GM23338 (cell line): ENCODE measurements around the gene FES. TPM values are rescaled to one million over a fixed set of nuclear protein-coding genes. Genes with fewer than 3 reads are reported as not detected.

ENCODE experiments used
- ATAC-seq: fragments of 200-7000 bp; cut with Tn5 transposase; 3 replicates; pipeline ENCODE4 v1.9.1; 2020
- DNase-seq: peaks from one replicate; pipeline ENCODE4 v3.0.0-alpha.2; 2015; ENCODE audit warnings: low spot score
- H2AFZ ChIP-seq: fragments of 200-600 bp; sonication (generic); 2 replicates; pipeline ENCODE4 v1.8.0; 2016; ENCODE audit warnings: antibody characterized with exemption, mild to moderate bottlenecking, moderate library complexity
- H3F3A ChIP-seq: fragments of 200-600 bp; sonication (generic); replicated peaks from 2 replicates; pipeline ENCODE4 v1.8.0; 2017; ENCODE audit warnings: antibody characterized with exemption, mixed run types, low read depth
- H3K27ac ChIP-seq: fragments of 200-600 bp; sonication (generic); 2 replicates; pipeline ENCODE4 v1.6.1; 2016; ENCODE audit warnings: low read depth
- H3K27me3 ChIP-seq: fragments of 200-600 bp; sonication (generic); 2 replicates; pipeline ENCODE4 v1.8.0; 2016; ENCODE audit warnings: mild to moderate bottlenecking, mixed run types, moderate library complexity; ENCODE audit not compliant: insufficient read depth
- H3K36me3 ChIP-seq: fragments of 200-600 bp; sonication (generic); 2 replicates; pipeline ENCODE4 v1.8.0; 2016; ENCODE audit warnings: mild to moderate bottlenecking; ENCODE audit not compliant: insufficient read depth
- H3K4me1 ChIP-seq: fragments of 200-600 bp; sonication (generic); 2 replicates; pipeline ENCODE4 v1.8.0; 2016; ENCODE audit warnings: mild to moderate bottlenecking, moderate library complexity; ENCODE audit not compliant: insufficient read depth
- H3K4me2 ChIP-seq: fragments of 200-600 bp; sonication (generic); 2 replicates; pipeline ENCODE4 v1.7.1; 2017; ENCODE audit warnings: mixed run types
- H3K4me3 ChIP-seq: fragments of 200-600 bp; sonication (generic); 2 replicates; pipeline ENCODE4 v1.6.1; 2016; ENCODE audit warnings: mixed run types
- H3K79me2 ChIP-seq: fragments of 200-600 bp; sonication (generic); replicated peaks from 2 replicates; pipeline ENCODE4 v1.8.0; 2017; ENCODE audit warnings: mild to moderate bottlenecking; ENCODE audit not compliant: insufficient read depth
- H3K9me2 ChIP-seq: fragments of 200-600 bp; sonication (generic); 2 replicates; pipeline ENCODE4 v1.8.0; 2017; ENCODE audit not compliant: insufficient read depth
- H4K20me1 ChIP-seq: fragments of 200-600 bp; sonication (generic); replicated peaks from 2 replicates; pipeline ENCODE4 v1.8.0; 2017; ENCODE audit warnings: mild to moderate bottlenecking; ENCODE audit not compliant: insufficient read depth
- H3K27ac Mint-ChIP-seq: 2 replicates; pipeline ENCODE4 v1.8.0; 2020; ENCODE audit warnings: inconsistent platforms, mild to moderate bottlenecking, moderate library complexity, mixed read lengths
- H3K27me3 Mint-ChIP-seq: 3 replicates; pipeline ENCODE4 v1.8.0; 2022; ENCODE audit warnings: low read depth, mild to moderate bottlenecking, moderate library complexity, mixed read lengths, inconsistent platforms; ENCODE audit not compliant: insufficient read depth, poor library complexity
- H3K36me3 Mint-ChIP-seq: 3 replicates; pipeline ENCODE4 v1.8.0; 2021; ENCODE audit warnings: low read depth, mild to moderate bottlenecking, inconsistent platforms, moderate library complexity, mixed read lengths
- H3K4me1 Mint-ChIP-seq: 3 replicates; pipeline ENCODE4 v1.8.0; 2020; ENCODE audit warnings: mild to moderate bottlenecking, inconsistent platforms, mixed read lengths
- H3K4me3 Mint-ChIP-seq: 3 replicates; pipeline ENCODE4 v1.8.0; 2021; ENCODE audit warnings: moderate library complexity, mild to moderate bottlenecking, inconsistent platforms, mixed read lengths
- H3K9me3 Mint-ChIP-seq: 3 replicates; pipeline ENCODE4 v1.8.0; 2020; ENCODE audit warnings: moderate library complexity, mild to moderate bottlenecking, inconsistent platforms, mixed read lengths
- CREB1 ChIP-seq: fragments of 250-450 bp; sonication (Bioruptor Pico); IDR thresholded peaks from 2 replicates; pipeline ENCODE4 v1.5.0; 2020; ENCODE audit warnings: low read depth, mild to moderate bottlenecking, moderate library complexity
- EZH2 ChIP-seq: fragments of 200-600 bp; sonication (generic); IDR thresholded peaks from one replicate; pipeline ENCODE4 v1.8.0; 2017; ENCODE audit warnings: antibody characterized with exemption, mild to moderate bottlenecking, low read depth; ENCODE audit not compliant: unreplicated experiment
- EZH2phosphoT487 ChIP-seq: fragments of 200-600 bp; sonication (generic); IDR thresholded peaks from one replicate; pipeline ENCODE4 v1.8.1; 2018; ENCODE audit warnings: antibody characterized with exemption; ENCODE audit not compliant: unreplicated experiment
- polyA plus RNA-seq: library from polyadenylated mRNA; unstranded; fragments of >200 nt; fragmentation: Nextera tagmentation; extraction: Ambion mirVana; gene quantifications from 2 replicates; pipeline ENCODE4 v1.2.1, GENCODE V29; 2016
- total RNA-seq: library from RNA; depleted of rRNA; stranded (reverse); fragments of >200 nt; shearing (Covaris generic); gene quantifications from 2 replicates; pipeline ENCODE4 v1.2.3, GENCODE V29; 2014
- TF ChIP-seq, protein P1 (sequence below): fragments of 250-450 bp; sonication (Bioruptor Pico); IDR thresholded peaks from 2 replicates; pipeline ENCODE4 v1.5.0; 2020; ENCODE audit warnings: mild to moderate bottlenecking, moderate library complexity

FES gene
- total and polyA plus RNA-seq, 2 experiments from 2014 or later: 2.7 to 14.4 TPM

DNA sequence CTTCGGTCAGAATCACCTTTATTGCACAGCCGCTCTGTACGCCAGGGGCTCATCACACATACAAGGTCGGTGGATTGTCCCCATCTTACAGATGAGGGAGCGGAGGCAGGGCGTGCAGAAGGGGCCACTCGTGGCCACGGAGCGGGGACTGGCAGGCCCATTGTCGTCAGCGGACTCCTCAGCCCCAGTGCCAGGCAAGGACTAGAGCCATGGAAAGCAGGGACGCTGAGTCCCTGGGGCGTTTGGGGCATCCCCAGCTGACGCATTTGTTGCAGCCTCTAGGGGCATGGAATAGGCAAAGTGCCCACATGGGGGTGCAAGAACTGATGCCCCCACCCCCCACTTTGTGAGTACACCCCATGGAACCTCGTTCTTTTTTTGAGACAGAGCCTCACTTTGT lies 45.8 kb upstream of the FES start:
- peak overlapping the region; percentile 69; the same call in 1 of the 2 replicates for H3K4me2 ChIP-seq
- Mint-ChIP-seq H3K27me3 (peaks cover 21% of the 10 kb centered on the region), H3K27ac (no peak overlapping the region), H3K36me3 (no peaks in the 10 kb centered on the region), H3K9me3 (no peaks in the 10 kb centered on the region), H3K4me1 (peaks cover 50% of the 10 kb centered on the region), H3K4me3 (no peak overlapping the region)
- H3K36me3 ChIP-seq: no peaks in the 10 kb centered on the region
- H2AFZ ChIP-seq: peak overlapping the region; percentile 52; the same call in 1 of the 2 replicates
- no peak overlapping the region for H3K4me3 ChIP-seq
- DNase-seq: no peak
- peaks cover 35% of the 10 kb centered on the region for H3K4me1 ChIP-seq
- H3K27me3 ChIP-seq: no peaks in the 10 kb centered on the region
- no peaks in the 10 kb centered on the region for H4K20me1 ChIP-seq
- peaks cover 19% of the 10 kb centered on the region; the same call in 1 of the 2 replicates for H3F3A ChIP-seq
- H3K27ac ChIP-seq: no peak overlapping the region
- no peak for TF ChIP-seq EZH2phosphoT487
- no peak for ATAC-seq
- H3K79me2 ChIP-seq: no peaks in the 10 kb centered on the region
- H3K9me2 ChIP-seq: no peaks in the 10 kb centered on the region

DNA sequence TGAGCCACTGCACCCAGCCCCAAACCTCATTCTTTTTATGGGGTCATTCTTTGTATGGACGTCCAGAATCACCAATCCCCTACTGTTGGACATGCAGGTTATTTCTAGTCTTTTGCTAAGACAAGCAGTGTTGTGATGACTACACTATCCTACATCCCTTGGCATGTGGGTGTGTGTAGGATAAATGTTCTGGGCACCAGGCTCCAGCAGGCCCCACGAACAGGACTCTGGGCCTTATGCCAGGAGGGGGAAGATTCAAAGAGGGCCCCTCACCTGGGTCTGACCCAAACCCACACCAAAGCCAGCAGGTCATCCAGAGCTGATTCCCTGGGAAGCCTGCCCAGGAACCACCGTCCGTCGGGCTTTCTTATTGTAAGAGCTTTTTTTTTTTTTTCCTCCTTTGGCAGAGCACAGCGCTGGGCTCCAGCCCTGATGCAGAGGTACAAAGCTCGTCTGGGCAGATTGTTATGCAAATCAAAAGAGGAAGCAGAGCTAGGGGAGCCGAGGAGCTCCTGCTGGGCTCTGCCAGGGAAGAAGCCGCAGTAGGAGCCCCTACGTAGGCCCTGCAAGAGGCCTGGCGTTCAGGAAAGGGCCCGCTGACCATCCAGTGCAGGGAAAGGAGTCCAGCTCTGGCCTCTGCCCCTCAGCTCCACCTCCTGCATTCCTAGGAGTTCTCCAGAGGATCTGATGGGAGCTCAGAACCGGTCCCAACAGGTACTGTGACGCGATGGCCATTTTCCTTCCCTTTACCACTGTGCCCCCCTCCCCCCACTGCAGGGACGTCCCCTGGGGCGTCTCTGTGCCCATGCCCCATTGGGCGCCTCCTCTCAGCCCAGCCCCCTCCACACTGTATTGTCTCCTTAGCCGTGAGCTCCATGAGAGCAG lies 44.9 kb upstream of the FES start:
- Histone ChIP-seq H4K20me1 (no peaks in the 10 kb centered on the region), H3K27me3 (no peaks in the 10 kb centered on the region), H3F3A (peaks cover 19% of the 10 kb centered on the region; the same call in 1 of the 2 replicates), H3K36me3 (no peaks in the 10 kb centered on the region), H3K9me2 (no peaks in the 10 kb centered on the region), H3K79me2 (no peaks in the 10 kb centered on the region), H2AFZ (peak overlapping the region; percentile 14), H3K4me3 (peak overlapping the region; percentile 35; the same call in 1 of the 2 replicates), H3K27ac (peak overlapping the region; percentile 88), H3K4me1 (peaks cover 35% of the 10 kb centered on the region), H3K4me2 (peak overlapping the region; percentile 69)
- DNase-seq (peak; percentile 94), ATAC-seq (peak; percentile 92)
- Mint-ChIP-seq H3K36me3 (no peaks in the 10 kb centered on the region), H3K4me1 (peaks cover 47% of the 10 kb centered on the region), H3K4me3 (peak overlapping the region; percentile 24; the same call in 1 of the 3 replicates), H3K27me3 (peaks cover 21% of the 10 kb centered on the region), H3K9me3 (no peaks in the 10 kb centered on the region), H3K27ac (peak overlapping the region; percentile 90)
- TF ChIP-seq CREB1 (CRISPR knock-in tag): peak; percentile 74
- TF ChIP-seq, protein P1, sequence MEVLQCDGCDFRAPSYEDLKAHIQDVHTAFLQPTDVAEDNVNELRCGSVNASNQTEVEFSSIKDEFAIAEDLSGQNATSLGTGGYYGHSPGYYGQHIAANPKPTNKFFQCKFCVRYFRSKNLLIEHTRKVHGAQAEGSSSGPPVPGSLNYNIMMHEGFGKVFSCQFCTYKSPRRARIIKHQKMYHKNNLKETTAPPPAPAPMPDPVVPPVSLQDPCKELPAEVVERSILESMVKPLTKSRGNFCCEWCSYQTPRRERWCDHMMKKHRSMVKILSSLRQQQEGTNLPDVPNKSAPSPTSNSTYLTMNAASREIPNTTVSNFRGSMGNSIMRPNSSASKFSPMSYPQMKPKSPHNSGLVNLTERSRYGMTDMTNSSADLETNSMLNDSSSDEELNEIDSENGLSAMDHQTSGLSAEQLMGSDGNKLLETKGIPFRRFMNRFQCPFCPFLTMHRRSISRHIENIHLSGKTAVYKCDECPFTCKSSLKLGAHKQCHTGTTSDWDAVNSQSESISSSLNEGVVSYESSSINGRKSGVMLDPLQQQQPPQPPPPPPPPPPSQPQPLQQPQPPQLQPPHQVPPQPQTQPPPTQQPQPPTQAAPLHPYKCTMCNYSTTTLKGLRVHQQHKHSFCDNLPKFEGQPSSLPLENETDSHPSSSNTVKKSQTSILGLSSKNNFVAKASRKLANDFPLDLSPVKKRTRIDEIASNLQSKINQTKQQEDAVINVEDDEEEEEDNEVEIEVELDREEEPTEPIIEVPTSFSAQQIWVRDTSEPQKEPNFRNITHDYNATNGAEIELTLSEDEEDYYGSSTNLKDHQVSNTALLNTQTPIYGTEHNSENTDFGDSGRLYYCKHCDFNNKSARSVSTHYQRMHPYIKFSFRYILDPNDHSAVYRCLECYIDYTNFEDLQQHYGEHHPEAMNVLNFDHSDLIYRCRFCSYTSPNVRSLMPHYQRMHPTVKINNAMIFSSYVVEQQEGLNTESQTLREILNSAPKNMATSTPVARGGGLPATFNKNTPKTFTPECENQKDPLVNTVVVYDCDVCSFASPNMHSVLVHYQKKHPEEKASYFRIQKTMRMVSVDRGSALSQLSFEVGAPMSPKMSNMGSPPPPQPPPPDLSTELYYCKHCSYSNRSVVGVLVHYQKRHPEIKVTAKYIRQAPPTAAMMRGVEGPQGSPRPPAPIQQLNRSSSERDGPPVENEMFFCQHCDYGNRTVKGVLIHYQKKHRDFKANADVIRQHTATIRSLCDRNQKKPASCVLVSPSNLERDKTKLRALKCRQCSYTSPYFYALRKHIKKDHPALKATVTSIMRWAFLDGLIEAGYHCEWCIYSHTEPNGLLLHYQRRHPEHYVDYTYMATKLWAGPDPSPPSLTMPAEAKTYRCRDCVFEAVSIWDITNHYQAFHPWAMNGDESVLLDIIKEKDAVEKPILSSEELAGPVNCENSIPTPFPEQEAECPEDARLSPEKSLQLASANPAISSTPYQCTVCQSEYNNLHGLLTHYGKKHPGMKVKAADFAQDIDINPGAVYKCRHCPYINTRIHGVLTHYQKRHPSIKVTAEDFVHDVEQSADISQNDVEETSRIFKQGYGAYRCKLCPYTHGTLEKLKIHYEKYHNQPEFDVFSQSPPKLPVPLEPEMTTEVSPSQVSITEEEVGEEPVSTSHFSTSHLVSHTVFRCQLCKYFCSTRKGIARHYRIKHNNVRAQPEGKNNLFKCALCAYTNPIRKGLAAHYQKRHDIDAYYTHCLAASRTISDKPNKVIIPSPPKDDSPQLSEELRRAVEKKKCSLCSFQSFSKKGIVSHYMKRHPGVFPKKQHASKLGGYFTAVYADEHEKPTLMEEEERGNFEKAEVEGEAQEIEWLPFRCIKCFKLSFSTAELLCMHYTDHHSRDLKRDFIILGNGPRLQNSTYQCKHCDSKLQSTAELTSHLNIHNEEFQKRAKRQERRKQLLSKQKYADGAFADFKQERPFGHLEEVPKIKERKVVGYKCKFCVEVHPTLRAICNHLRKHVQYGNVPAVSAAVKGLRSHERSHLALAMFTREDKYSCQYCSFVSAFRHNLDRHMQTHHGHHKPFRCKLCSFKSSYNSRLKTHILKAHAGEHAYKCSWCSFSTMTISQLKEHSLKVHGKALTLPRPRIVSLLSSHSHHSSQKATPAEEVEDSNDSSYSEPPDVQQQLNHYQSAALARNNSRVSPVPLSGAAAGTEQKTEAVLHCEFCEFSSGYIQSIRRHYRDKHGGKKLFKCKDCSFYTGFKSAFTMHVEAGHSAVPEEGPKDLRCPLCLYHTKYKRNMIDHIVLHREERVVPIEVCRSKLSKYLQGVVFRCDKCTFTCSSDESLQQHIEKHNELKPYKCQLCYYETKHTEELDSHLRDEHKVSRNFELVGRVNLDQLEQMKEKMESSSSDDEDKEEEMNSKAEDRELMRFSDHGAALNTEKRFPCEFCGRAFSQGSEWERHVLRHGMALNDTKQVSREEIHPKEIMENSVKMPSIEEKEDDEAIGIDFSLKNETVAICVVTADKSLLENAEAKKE: peak; percentile 99
- TF ChIP-seq EZH2: no peak
